Skeletal muscle tissue (tissue), 4 donors: ENCODE results near the gene NMNAT2. TPM values are rescaled to one million over a fixed set of nuclear protein-coding genes. Genes with fewer than 3 reads are reported as not detected.
"Not testable (repeated sequence)": the region's sequence is repeated elsewhere in the genome, so short reads cannot be mapped to it uniquely, and the experiment has no call there.

Experiments used
- H3K27ac ChIP-seq: one replicate; pipeline ENCODE4 v1.7.0; 2013; ENCODE audit warnings: mild to moderate bottlenecking, low read depth, low read length, inconsistent platforms
- H3K27me3 ChIP-seq, 3 donors: one replicate each; pipeline ENCODE4 v1.7.0; 2013; ENCODE audit warnings: low read length in 3 of 3; ENCODE audit not compliant: control insufficient read depth in 3 of 3, insufficient read depth in 3 of 3
- H3K36me3 ChIP-seq, 3 donors: one replicate each; pipeline ENCODE4 v1.7.0; 2013; ENCODE audit warnings: low read length in 3 of 3; ENCODE audit not compliant: control insufficient read depth in 3 of 3, insufficient read depth in 3 of 3
- H3K4me1 ChIP-seq, 3 donors: one replicate each; pipeline ENCODE4 v1.7.0; 2013; ENCODE audit warnings: low read length in 3 of 3, mild to moderate bottlenecking in 3 of 3; ENCODE audit not compliant: control insufficient read depth in 3 of 3, insufficient read depth in 3 of 3
- H3K4me3 ChIP-seq, 3 donors: one replicate each; pipeline ENCODE4 v1.7.0; 2013; ENCODE audit warnings: low read length in 3 of 3
- H3K9ac ChIP-seq, 3 donors: one replicate each; pipeline ENCODE4 v1.7.0; 2013; ENCODE audit warnings: low read length in 3 of 3, mild to moderate bottlenecking in 3 of 3, moderate library complexity in 2 of 3, low read depth in 1 of 3
- H3K9me3 ChIP-seq, 3 donors: one replicate each; pipeline ENCODE4 v1.7.0; 2013; ENCODE audit warnings: low read length in 3 of 3; ENCODE audit not compliant: control insufficient read depth in 3 of 3
- total RNA-seq: library from RNA; depleted of rRNA; stranded (reverse); fragments of >200 nt; gene quantifications from one replicate; pipeline ENCODE4 v1.2.3, GENCODE V29; 2014
- donor health status: Osteomylitis.

Gene NMNAT2
- total RNA-seq, 1 donor from 2014 or later: 0.52 TPM

- Histone ChIP-seq H3K27ac (no peak overlapping the region), H3K27me3 (no peaks in the 10 kb centered on the region), H3K4me3 (no peak overlapping the region), H3K9ac (no peak overlapping the region), H3K4me1 (peaks cover 14 to 19% (median 15%) of the 10 kb centered on the region in 3 donors), H3K9me3 (no peaks in the 10 kb centered on the region), H3K36me3 (no peaks in the 10 kb centered on the region)
Measured at GRCh38 chr1:183276386-183277080, 141.6 kb downstream of the NMNAT2 start.

GRCh38 chr1:183275322-183275721, 142.9 kb downstream of the NMNAT2 start:
- no peak overlapping the region for H3K4me3 ChIP-seq
- H3K9ac ChIP-seq: no peak overlapping the region
- H3K4me1 ChIP-seq: peaks cover 12 to 16% (median 14%) of the 10 kb centered on the region in 3 donors
- H3K36me3 ChIP-seq: no peaks in the 10 kb centered on the region
- H3K9me3 ChIP-seq: no peaks in the 10 kb centered on the region
- H3K27ac ChIP-seq: no peak overlapping the region
- no peaks in the 10 kb centered on the region for H3K27me3 ChIP-seq

- H3K27me3 ChIP-seq: no peaks in the 10 kb centered on the region
- H3K4me3 ChIP-seq: no peak overlapping the region
- H3K9me3 ChIP-seq: no peaks in the 10 kb centered on the region
- H3K27ac ChIP-seq: no peak overlapping the region
- no peaks in the 10 kb centered on the region for H3K36me3 ChIP-seq
- no peak overlapping the region for H3K9ac ChIP-seq
- peaks cover 12 to 17% (median 15%) of the 10 kb centered on the region in 3 donors for H3K4me1 ChIP-seq
Measured at GRCh38 chr1:183274836-183275235, 143.3 kb downstream of the NMNAT2 start.

- not testable (repeated sequence) for H3K9me3 ChIP-seq, H3K9ac ChIP-seq, H3K27me3 ChIP-seq, H3K27ac ChIP-seq, H3K4me3 ChIP-seq, H3K36me3 ChIP-seq
- peaks cover 12 to 15% (median 12%) of the 10 kb centered on the region in 3 donors for H3K4me1 ChIP-seq
Measured at GRCh38 chr1:183273984-183274383, 144.2 kb downstream of the NMNAT2 start.

GRCh38 chr1:183273300-183273699, 144.9 kb downstream of the NMNAT2 start:
- no peak overlapping the region for H3K4me3 ChIP-seq
- H3K36me3 ChIP-seq: no peaks in the 10 kb centered on the region
- H3K4me1 ChIP-seq: peaks cover 5 to 8% (median 6%) of the 10 kb centered on the region in 3 donors
- no peaks in the 10 kb centered on the region for H3K9me3 ChIP-seq
- H3K9ac ChIP-seq: no peak overlapping the region
- no peak overlapping the region for H3K27ac ChIP-seq
- H3K27me3 ChIP-seq: no peaks in the 10 kb centered on the region

- Histone ChIP-seq H3K27ac (peak overlapping the region; percentile 23), H3K4me1 (peaks cover 6 to 9% (median 8%) of the 10 kb centered on the region in 3 donors), H3K4me3 (no peak overlapping the region), H3K9me3 (no peaks in the 10 kb centered on the region), H3K27me3 (no peaks in the 10 kb centered on the region), H3K9ac (no peak overlapping the region), H3K36me3 (no peaks in the 10 kb centered on the region)
Measured at GRCh38 chr1:183272390-183272848, 145.8 kb downstream of the NMNAT2 start.

- Histone ChIP-seq H3K4me3 (no peak overlapping the region), H3K27ac (no peak overlapping the region), H3K9ac (no peak overlapping the region), H3K27me3 (no peaks in the 10 kb centered on the region), H3K9me3 (no peaks in the 10 kb centered on the region), H3K36me3 (no peaks in the 10 kb centered on the region), H3K4me1 (peaks cover 6 to 9% (median 8%) of the 10 kb centered on the region in 3 donors)
Measured at GRCh38 chr1:183270541-183271141, 147.5 kb downstream of the NMNAT2 start.

GRCh38 chr1:183267646-183268431, 150.3 kb downstream of the NMNAT2 start:
- peaks cover 6 to 9% (median 8%) of the 10 kb centered on the region in 3 donors for H3K4me1 ChIP-seq
- H3K4me3 ChIP-seq: no peak overlapping the region
- H3K9me3 ChIP-seq: no peaks in the 10 kb centered on the region
- H3K36me3 ChIP-seq: no peaks in the 10 kb centered on the region
- H3K27me3 ChIP-seq: peaks cover 0 to 2% (median 0%) of the 10 kb centered on the region in 3 donors
- no peak overlapping the region for H3K9ac ChIP-seq
- peak overlapping the region; percentile 19 for H3K27ac ChIP-seq

GRCh38 chr1:183263886-183264602, 154.1 kb downstream of the NMNAT2 start:
- H3K27me3 ChIP-seq: peaks cover 0 to 2% (median 0%) of the 10 kb centered on the region in 3 donors
- H3K4me1 ChIP-seq: peaks cover 0 to 3% (median 2%) of the 10 kb centered on the region in 3 donors
- no peak overlapping the region for H3K27ac ChIP-seq
- no peaks in the 10 kb centered on the region for H3K9me3 ChIP-seq
- H3K36me3 ChIP-seq: no peaks in the 10 kb centered on the region
- no peak overlapping the region for H3K9ac ChIP-seq
- no peak overlapping the region for H3K4me3 ChIP-seq
